PC-9 (cell line): ENCODE results near the gene MID2. TPM values are rescaled to one million over a fixed set of nuclear protein-coding genes. Genes with fewer than 3 reads are reported as not detected.

Source experiments
- BruUV-seq: library from RNA; stranded (reverse); fragments of 400-500 nt; replicated peaks from 2 replicates; lab custom pipeline; 2021; lab: Mats Ljungman, UMichigan
- CTCF ChIA-PET: fragments of 300-600 bp; sonication (Branson Sonifier 250); formaldehyde crosslinking; loops from one replicate; lab custom pipeline; 2022; ENCODE audit warnings: antibody characterized with exemption; lab: Charles Lee
- POLR2A ChIA-PET: fragments of 300-600 bp; sonication (Branson Sonifier 250); formaldehyde crosslinking; loops from one replicate; lab custom pipeline; 2022; ENCODE audit warnings: antibody characterized with exemption; ENCODE audit not compliant: unreplicated experiment; lab: Charles Lee
- DNase-seq, 2 experiments: peaks; one replicate each; pipeline versions ENCODE4 v3.0.0 to v3.0.0-alpha.2; 2015 to 2022; ENCODE audit warnings: mixed read lengths in 1 of 2
- H2AFZ ChIP-seq: fragments of 200-600 bp; sonication (generic); 2 replicates; pipeline ENCODE4 v1.8.1; 2017; ENCODE audit warnings: antibody characterized with exemption
- H3F3A ChIP-seq: fragments of 200-600 bp; sonication (generic); 2 replicates; pipeline ENCODE4 v1.8.1; 2017; ENCODE audit warnings: antibody characterized with exemption, mild to moderate bottlenecking, low read depth; ENCODE audit not compliant: insufficient read depth
- H3K27ac ChIP-seq: fragments of 200-600 bp; sonication (generic); 2 replicates; pipeline ENCODE4 v1.6.1; 2016; ENCODE audit warnings: mixed run types
- H3K27me3 ChIP-seq: fragments of 200-600 bp; sonication (generic); 2 replicates; pipeline ENCODE4 v1.6.1; 2016; ENCODE audit warnings: low read depth, mixed run types; ENCODE audit not compliant: insufficient read depth
- H3K36me3 ChIP-seq: fragments of 200-600 bp; sonication (generic); 2 replicates; pipeline ENCODE4 v1.6.1; 2016; ENCODE audit warnings: low read depth, mixed run types
- H3K4me1 ChIP-seq: fragments of 200-600 bp; sonication (generic); replicated peaks from 2 replicates; pipeline ENCODE4 v1.6.1; 2016; ENCODE audit warnings: mixed run types; ENCODE audit not compliant: insufficient read depth
- H3K4me2 ChIP-seq: fragments of 200-600 bp; sonication (generic); 2 replicates; pipeline ENCODE4 v1.6.1; 2017; ENCODE audit warnings: mixed run types
- H3K4me3 ChIP-seq: fragments of 200-600 bp; sonication (generic); 2 replicates; pipeline ENCODE4 v1.6.1; 2016; ENCODE audit warnings: mixed run types
- H3K79me2 ChIP-seq: fragments of 200-600 bp; sonication (generic); 2 replicates; pipeline ENCODE4 v1.6.1; 2017; ENCODE audit warnings: low read depth, mixed run types
- H3K9me2 ChIP-seq: fragments of 200-600 bp; sonication (generic); 2 replicates; pipeline ENCODE4 v1.8.1; 2017; ENCODE audit warnings: mild to moderate bottlenecking; ENCODE audit not compliant: insufficient read depth
- H3K9me3 ChIP-seq: fragments of 200-600 bp; sonication (generic); 2 replicates; pipeline ENCODE4 v1.8.1; 2016; ENCODE audit warnings: low read depth; ENCODE audit not compliant: insufficient read depth
- H4K20me1 ChIP-seq: fragments of 200-600 bp; sonication (generic); 2 replicates; pipeline ENCODE4 v1.8.1; 2017; ENCODE audit not compliant: insufficient read depth
- EZH2 ChIP-seq: fragments of 200-600 bp; sonication (generic); IDR thresholded peaks from 2 replicates; pipeline ENCODE4 v1.8.0; 2017; ENCODE audit warnings: antibody characterized with exemption, low read depth
- intact Hi-C: fragments of 100-400 bp; cut with micrococcal nuclease; formaldehyde crosslinking; loops from one replicate; pipeline ENCODE4 v1.10.0; 2022; ENCODE audit not compliant: unreplicated experiment
- total RNA-seq: library from RNA; stranded (reverse); gene quantifications from 2 replicates; pipeline ENCODE4 v1.2.3, GENCODE V29; 2021
- TF ChIP-seq, protein P1 (sequence below): fragments of 200-600 bp; sonication (generic); conservative IDR thresholded peaks from 2 replicates; pipeline ENCODE4 v1.6.1; 2017; ENCODE audit warnings: mixed run types, antibody characterized with exemption, mild to moderate bottlenecking, moderate library complexity

MID2 gene
- total RNA-seq, 1 experiment from 2014 or later = 1.0 TPM

DNA sequence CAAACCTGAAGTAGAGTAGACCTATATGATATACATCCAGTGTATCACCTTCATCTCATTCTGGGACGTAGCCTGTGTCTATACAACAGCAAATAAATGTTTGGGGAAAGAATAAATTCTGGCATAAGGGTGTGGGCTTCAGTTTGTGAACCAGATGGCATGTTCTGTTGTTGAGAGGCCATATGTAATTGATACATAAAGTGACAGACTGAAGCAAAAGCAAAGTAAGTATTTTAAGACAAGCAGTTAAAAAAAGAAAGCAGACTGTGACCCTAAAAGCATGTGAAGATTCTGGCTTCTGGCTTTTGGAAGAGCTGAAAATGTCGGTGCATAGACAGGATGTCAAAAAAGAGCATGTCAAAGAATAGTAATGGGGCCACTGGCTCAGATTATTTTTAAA lies 22.9 kb downstream of the MID2 start:
- Histone ChIP-seq H3K79me2 (no peaks in the 10 kb centered on the region), H3K4me3 (no peak overlapping the region), H4K20me1 (no peaks in the 10 kb centered on the region), H2AFZ (no peak overlapping the region), H3K4me2 (no peak overlapping the region), H3K9me3 (no peaks in the 10 kb centered on the region; the same call in 1 of the 2 replicates), H3F3A (no peaks in the 10 kb centered on the region), H3K27ac (no peak overlapping the region), H3K4me1 (peaks cover 7% of the 10 kb centered on the region; the same call in 1 of the 2 replicates), H3K9me2 (no peaks in the 10 kb centered on the region), H3K36me3 (no peaks in the 10 kb centered on the region), H3K27me3 (no peaks in the 10 kb centered on the region)
- ChIA-PET CTCF (no interaction called here), POLR2A (no interaction called here)
- no TSS peak for BruUV-seq
- intact Hi-C loops = no loop called here
- TF ChIP-seq, protein P1, sequence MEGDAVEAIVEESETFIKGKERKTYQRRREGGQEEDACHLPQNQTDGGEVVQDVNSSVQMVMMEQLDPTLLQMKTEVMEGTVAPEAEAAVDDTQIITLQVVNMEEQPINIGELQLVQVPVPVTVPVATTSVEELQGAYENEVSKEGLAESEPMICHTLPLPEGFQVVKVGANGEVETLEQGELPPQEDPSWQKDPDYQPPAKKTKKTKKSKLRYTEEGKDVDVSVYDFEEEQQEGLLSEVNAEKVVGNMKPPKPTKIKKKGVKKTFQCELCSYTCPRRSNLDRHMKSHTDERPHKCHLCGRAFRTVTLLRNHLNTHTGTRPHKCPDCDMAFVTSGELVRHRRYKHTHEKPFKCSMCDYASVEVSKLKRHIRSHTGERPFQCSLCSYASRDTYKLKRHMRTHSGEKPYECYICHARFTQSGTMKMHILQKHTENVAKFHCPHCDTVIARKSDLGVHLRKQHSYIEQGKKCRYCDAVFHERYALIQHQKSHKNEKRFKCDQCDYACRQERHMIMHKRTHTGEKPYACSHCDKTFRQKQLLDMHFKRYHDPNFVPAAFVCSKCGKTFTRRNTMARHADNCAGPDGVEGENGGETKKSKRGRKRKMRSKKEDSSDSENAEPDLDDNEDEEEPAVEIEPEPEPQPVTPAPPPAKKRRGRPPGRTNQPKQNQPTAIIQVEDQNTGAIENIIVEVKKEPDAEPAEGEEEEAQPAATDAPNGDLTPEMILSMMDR = no peak
- no peak for DNase-seq

DNA sequence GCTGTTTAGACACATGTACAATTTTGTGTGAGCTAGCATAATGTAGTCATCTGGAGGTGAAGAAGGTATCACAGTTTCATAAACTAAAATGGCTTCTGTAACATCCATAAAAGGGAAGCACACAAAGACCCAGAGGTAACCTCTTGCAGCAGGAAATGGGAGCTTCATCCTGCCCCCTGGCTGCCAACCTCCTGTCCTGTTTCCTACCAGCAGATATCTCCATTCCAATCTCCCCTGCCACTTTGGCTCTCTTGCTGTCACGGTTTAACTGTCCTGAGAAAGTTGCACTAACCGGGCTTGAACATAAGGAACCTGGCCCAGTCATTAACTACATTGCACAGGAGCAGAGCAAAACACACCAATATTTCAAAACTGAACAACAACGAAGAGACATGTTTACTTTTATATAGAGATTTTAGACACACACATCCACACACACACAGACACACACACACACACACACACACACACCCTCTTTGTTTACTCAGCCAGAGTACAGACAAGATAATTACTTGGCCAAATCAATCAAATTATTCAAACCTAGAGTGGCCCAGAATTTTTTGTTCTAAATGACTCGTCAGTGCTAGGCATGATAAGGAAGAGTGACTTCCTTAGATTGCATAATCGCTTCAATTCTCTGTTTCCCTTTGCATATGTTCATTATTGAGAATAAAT lies 24.2 kb downstream of the MID2 start:
- Histone ChIP-seq H3K9me3 (no peaks in the 10 kb centered on the region; the same call in 1 of the 2 replicates), H3K27me3 (no peaks in the 10 kb centered on the region), H3K79me2 (no peaks in the 10 kb centered on the region), H3K4me2 (no peak overlapping the region), H2AFZ (no peak overlapping the region), H3K36me3 (no peaks in the 10 kb centered on the region), H3K4me3 (no peak overlapping the region), H3K27ac (no peak overlapping the region), H3F3A (no peaks in the 10 kb centered on the region), H3K4me1 (peaks cover 7% of the 10 kb centered on the region; the same call in 1 of the 2 replicates), H3K9me2 (no peaks in the 10 kb centered on the region; the same call in 1 of the 2 replicates), H4K20me1 (no peaks in the 10 kb centered on the region)
- DNase-seq = no peak
- intact Hi-C loops = no loop called here
- ChIA-PET CTCF (no interaction called here), POLR2A (no interaction called here)
- TF ChIP-seq, protein P1 = no peak
- no peak for TF ChIP-seq EZH2
- BruUV-seq = no TSS peak

DNA sequence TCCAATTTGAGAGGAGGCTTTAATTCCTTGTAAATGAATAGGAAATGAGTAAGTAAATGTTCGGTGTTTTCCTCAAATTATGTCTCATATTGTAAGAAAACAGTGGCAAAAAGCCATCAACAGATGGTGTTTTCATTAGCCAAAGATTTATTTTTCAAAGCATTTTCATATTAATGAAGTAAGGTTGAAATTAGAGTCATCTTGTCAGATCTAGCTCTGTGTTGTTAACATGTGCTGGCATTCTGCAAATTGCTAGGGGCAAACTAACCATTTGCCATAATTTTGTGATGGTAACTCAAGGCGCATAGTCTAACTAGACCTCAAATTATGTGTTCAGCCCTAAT lies 24.7 kb downstream of the MID2 start:
- no peaks in the 10 kb centered on the region for H3K36me3 ChIP-seq
- CTCF ChIA-PET = no interaction called here
- no peaks in the 10 kb centered on the region for H3K79me2 ChIP-seq
- TF ChIP-seq EZH2 = no peak
- TF ChIP-seq, protein P1 = no peak
- H3F3A ChIP-seq = no peaks in the 10 kb centered on the region
- POLR2A ChIA-PET = no interaction called here
- H2AFZ ChIP-seq = no peak overlapping the region
- H3K27ac ChIP-seq = no peak overlapping the region
- no peaks in the 10 kb centered on the region; the same call in 1 of the 2 replicates for H3K9me2 ChIP-seq
- intact Hi-C loops = no loop called here
- H3K27me3 ChIP-seq = no peaks in the 10 kb centered on the region
- no peak for DNase-seq
- BruUV-seq = no TSS peak
- H3K4me3 ChIP-seq = no peak overlapping the region
- H3K4me2 ChIP-seq = no peak overlapping the region
- H4K20me1 ChIP-seq = no peaks in the 10 kb centered on the region
- no peaks in the 10 kb centered on the region; the same call in 1 of the 2 replicates for H3K9me3 ChIP-seq
- peaks cover 7% of the 10 kb centered on the region; the same call in 1 of the 2 replicates for H3K4me1 ChIP-seq
